Activated gamma-delta T cell treated with anti-CD3 and anti-CD28 coated beads, Interleukin-2, amount 50 U/mL, for 16 hours (primary cell): ENCODE measurements around the gene ANXA2R.
"Not testable (repeated sequence)": the region's sequence is repeated elsewhere in the genome, so short reads cannot be mapped to it uniquely, and the experiment has no call there.

Experiments used
- DNase-seq: peaks from one replicate; pipeline ENCODE4 v3.0.0-alpha.2; 2020; ENCODE audit warnings: low read depth

The ANXA2R gene

DNA sequence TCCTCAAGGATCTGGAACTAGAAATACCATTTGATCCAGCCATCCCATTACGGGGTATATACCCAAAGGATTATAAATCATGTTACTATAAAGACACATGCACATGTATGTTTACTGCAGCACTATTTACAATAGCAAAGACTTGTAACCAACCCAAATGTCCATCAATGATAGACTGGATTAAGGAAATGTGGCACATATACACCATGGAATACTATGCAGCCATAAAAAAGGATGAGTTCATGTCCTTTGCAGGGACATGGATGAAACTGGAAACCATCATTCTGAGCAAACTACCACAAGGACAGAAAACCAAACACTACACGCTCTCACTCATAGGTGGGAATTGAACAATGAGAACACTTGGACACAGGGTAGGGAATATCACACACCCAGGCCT is 19.9 kb upstream of the ANXA2R start:
- not testable (repeated sequence) for DNase-seq

DNA sequence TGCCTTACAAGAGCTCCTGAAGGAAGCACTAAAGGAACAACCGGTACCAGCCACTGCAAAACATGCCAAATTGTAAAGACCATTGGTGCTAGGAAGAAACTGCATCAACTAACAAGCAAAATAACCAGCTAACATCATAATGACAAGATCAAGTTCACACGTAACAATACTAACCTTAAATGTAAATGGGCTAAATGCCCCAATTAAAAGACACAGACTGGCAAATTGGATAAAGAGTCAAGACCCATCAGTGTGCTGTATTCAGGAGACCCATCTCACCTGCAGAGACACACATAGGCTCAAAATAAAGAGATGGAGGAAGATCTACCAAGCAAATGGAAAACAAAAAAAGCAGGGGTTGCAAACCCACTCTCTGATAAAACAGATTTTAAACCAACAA is 15.0 kb upstream of the ANXA2R start:
- DNase-seq = not testable (repeated sequence)

DNA sequence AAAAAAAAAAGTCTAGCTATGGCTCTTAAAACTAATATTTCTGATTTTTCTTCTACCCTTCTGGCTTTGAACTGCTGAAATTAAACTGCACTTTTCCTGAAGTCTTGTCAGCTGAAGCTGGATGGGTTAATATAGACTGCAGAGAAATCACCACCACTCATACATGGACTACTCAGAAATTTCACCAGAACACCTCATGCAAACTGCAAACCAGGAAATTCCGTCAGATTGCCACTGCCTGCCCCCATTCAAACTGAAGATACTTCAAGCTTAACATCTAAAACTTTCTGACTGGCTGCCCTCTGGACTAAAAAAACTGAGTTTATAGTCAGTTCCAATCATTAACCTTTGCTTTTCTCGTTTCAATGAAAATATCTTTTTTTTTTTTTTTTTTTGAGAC is 11.6 kb upstream of the ANXA2R start:
- no peak for DNase-seq

DNA sequence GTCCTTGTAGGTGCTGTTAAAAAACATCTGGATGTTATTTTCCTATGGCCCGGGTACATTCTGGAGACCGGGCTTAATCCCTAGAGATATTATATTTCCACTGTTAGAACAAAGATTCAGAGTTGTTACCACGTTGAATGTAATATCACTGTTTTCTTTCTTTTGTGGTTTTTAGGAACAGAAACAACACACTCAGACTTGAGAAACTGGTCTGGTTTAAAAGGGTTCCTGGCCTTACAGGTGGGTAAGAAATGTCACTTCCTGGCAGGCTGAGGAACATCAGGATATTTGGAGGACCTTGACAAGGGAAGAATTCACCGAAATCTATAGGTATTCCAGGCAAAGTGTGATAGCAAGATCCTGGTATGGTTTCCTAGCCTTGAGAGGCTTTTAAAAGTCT is 10.3 kb upstream of the ANXA2R start:
- DNase-seq = no peak

DNA sequence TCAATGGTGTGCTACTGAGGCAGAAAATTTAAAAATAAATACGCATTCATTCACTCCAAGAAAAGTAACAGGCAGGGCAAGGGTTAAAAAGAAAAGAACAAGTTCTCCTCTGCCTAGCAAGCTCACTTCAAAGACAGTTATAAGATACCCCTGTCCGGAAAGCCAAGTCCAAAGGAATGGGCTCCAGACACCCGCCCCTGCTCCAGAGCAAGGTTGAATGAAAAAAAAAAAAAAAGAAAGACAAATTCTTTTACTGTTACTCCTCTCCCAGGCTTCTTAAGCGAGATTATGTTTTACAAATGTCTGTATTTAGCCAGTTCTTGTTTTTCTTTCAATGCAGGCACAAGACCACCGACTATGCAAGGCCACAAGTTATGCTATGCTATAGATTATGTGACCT is 9.1 kb upstream of the ANXA2R start:
- DNase-seq = no peak

DNA sequence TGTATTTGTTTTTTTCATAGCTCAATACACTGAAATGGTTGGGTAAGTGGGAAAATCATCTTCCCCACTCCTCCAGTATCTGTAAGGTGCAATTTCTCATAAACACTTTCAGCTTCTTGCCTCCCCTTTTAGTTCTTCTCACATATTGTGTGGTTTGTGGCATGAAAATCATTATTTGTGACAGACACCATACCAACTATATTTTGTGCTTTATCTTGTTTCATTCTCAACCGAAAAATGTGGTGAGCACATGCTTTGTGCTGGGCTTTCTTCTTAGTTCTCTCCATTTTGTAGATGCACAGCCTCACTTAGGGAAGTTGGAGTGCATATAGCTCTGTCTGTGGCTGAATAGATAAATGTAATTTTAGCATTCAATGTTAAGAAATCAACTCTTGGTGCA is 6.4 kb upstream of the ANXA2R start:
- no peak for DNase-seq

DNA sequence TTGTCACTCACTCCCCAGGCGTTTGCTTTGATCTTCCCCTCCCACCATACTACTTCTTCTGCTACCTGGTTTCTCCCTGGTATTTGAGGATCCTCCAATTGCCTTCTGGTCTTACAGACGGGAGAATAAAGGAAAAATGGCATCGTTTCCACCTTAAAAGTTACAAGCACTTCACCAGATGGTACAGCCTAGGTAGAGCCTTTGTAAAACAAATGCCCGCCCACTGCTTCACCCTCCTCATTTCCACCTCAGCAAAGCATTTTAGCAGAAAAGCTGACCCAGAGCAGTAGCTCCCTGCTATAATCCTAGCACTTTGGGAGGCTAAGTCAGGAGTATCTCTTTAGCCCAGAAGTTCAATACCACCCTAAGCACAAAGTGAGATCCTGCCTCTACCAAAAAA is 5.1 kb upstream of the ANXA2R start:
- DNase-seq = no peak

DNA sequence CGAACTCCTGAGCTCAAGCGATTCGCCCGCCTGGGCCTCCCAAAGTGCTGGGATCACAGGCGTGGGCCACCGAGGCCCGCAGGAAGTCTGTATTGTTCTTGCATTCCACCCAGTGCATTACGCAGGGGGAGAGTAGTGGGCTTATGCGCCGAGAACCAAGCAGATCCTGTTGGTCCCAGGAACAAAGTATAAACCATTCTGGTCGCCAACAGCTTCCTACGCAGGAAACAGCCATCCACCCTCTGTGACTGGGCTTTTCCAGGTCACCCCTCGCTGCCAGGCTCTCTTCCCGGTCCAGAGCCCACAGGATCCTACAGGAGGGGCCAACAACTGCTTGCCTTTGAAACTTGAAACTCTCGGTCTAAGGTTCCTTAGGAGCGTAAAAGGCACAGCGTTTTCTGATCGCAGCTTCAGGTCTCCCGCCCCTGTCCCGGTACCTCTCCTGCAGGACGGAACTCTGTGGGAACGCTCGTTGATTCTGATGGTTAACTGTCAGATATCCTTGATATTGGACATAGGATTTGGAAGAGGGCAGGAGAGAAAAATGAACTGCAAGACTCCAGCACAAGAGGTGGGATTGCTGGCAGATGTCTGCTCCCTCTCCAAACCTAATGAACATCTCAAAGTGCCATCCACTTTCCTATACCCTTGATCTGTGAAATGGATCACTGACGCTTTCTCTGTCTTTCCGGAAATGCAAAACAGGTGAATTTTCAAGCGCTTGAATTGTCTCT is 4.2 kb upstream of the ANXA2R start:
- DNase-seq = no peak

DNA sequence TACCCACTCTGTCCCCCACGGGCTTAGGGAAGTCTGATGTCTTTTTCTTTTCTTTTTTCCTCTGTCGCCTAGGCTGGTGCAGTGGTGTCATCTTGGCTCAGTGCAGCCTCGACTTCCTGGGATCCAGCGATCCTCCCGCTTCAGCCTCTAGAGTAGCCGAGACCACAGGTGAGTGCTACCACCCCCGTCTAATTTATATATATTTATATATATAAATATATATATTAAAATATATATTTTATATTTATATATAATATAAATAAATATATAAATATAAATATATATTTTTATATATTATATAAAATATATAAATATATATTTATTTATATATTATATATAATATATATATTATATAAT is 3.3 kb upstream of the ANXA2R start:
- DNase-seq = no peak

DNA sequence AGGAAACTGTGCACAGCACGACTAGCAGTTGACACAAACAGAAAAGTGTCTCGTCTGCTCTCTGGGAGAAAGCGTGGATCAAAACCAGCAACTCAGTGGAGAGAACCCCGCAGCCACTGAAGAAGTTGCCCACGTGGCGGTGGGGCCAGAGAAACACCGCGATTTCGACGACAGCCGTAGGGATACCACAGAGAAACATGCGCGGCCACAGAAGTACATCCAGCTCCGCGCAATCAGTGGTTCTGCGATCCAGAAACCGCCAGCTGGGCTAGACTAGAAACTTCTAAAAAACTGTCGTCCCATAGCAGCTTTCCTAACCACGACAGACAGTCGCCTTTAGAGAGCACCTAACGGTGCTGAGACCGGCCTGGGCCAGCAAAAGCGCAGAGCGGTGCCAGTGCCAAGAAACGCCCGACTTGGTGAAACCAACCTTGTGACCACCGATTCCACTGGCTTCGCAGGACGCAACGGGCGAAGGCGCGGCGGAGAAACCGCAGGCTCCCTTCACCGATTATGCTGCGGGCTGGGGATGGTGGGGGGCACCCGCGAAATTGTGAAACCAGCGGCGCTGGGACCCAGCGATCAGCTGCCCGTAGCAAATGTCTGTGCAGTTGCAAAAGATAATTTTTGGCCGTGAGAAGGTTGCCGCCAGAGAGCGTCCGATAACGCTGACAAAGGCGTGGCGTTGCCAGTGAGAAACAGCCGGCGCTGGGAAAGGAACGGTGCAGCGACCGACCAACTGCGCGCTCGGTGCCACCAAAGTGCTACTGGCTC is 2.7 kb upstream of the ANXA2R start:
- DNase-seq = peak; percentile 49

DNA sequence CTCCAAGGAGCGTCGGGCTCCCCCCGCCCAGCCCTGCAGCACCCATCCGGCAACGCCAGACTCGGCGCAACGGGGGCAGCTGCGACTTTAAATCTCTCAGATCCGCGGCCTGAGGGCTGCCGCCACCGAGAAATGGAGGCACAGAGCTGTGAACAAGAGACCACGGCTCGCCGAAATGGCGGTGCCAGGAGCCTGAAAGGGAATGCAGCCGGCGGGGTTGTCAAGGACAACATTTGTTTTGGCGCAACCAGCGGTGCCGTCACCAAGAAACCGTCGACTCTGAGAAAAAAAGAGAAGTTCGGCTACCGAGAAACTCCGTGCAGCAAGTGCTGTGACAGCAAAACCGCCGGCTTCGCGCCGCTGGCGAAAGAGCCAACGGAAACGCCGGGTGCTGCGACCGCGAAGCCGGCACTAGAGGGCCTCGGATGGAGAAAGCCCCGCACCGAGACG is 2.1 kb upstream of the ANXA2R start:
- peak; percentile 74 for DNase-seq

DNA sequence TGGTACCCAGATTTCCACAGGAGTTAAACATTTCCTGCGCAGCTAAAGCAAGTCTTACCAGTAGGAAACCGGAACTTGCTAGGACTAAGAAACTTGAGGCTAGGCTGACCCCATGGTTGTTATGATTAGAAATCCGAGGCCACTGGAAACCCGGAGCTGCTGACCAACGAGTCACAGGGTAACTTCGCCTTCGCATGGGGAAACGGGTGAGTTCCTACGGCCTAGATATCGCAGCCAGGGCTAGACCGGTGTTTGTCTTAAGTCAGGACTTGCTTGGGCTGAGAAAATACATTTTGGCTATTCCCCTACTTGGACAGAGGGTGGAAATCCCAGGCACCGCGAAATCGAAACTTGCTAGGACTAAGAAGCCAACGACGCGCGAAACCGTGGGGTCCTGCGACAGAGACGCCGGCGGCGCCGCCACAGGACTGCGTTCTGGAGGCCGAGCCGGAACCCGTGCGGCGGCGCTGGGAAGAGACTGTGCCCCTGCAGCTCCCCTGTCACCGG is 1.6 kb upstream of the ANXA2R start:
- no peak for DNase-seq

DNA sequence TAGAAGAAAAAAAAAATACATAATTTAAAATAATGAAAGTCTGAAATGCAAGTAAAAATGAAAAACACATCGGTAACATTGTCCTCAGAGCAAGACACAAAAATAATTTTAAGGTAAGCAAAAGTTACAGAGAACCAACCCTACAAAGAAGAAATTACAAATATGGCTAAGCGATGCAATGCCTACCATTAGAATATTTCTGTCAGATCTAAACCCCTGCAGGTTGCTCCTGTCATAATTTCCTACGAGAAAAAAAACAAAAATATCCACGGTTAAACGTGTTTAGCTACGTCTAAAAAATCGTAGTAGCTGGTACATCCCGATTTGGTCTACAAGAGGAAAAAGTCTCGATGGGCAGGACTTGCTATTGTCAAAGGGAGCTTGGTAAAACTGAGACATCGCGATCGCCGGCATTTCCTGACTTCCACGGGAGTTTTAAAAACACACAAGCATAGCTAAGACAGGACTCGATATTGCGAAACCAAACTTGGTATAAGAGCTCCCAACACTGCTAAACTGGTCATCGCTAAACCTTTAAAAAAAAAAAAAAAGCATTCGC is 1.1 kb upstream of the ANXA2R start:
- DNase-seq = no peak

DNA sequence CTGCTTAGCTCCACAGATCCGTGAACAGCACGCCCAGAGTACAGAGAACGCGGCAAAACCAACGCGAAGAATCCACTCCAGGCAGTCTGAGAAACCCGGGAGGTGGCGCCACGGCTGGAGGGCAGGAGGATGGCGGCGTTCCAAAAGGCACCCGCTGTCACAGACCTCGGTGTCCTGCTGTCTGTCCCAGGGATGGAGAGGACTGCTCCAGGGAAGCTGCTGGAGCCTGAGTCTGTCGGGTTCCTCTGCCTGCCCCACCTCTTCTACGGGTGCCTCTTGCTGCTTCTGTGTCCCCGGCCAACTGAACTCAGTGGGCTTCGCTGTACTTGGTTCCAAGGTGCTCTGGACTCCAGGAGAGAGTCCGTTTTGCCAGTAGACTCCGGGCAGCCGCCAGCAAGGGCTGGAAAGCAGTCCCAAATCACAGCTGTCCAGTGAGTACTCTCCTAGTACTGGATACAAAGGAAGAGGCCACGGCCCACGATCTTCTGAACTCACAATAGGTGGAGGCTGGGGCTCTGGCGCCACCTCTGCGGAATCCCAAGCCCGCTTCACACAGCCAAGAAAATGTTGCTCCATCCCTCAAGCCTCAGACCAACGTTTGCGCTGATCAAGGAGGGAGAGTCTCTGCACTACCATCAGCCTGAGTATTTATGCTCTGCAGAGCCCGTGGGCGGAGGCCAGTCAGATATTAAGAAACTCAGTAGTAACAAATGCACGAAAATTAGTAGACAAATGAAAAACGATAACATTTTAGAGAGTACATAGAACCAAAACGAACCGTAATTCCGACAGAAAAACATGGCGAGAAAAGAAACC is 440 bp downstream of the ANXA2R start:
- no peak for DNase-seq

DNA sequence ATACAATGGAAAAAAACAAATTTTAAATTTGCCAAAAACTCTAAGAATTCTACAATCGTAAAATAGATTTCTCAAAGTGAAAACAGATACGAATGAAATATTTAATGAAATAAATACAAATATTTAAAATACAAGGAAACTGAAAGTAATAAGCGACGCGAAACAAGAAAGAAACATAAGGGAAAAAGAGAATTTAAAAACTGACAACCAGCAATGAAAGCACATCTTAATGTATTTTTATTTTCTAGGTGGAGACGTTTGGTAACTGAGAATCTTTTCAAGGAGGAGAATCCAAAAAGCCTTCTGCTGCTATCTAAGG is 1.0 kb downstream of the ANXA2R start:
- DNase-seq = no peak

DNA sequence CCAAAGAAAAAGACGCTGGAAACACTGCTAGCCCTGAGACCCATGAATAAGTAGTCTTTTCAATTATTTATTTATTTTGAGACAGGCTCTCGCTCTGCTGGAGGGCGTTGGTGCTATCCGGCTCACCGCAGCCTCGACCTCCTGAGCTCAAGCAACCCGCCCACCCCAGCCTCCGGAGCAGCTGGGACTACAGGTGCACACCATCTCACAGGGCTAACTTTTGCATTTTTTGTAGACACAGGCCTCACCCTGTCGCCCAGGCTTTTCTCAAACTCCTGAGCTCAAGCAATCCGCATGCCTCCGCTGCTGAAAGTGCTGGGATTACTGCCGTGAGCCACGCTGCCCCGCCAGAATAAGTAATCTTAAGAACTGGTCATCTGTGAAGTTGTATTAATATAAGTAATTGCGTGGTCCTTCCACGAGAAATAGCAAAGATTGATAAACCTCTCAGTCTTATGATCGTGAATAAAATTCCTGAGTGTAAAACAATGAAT is 1.6 kb downstream of the ANXA2R start:
- DNase-seq = no peak

DNA sequence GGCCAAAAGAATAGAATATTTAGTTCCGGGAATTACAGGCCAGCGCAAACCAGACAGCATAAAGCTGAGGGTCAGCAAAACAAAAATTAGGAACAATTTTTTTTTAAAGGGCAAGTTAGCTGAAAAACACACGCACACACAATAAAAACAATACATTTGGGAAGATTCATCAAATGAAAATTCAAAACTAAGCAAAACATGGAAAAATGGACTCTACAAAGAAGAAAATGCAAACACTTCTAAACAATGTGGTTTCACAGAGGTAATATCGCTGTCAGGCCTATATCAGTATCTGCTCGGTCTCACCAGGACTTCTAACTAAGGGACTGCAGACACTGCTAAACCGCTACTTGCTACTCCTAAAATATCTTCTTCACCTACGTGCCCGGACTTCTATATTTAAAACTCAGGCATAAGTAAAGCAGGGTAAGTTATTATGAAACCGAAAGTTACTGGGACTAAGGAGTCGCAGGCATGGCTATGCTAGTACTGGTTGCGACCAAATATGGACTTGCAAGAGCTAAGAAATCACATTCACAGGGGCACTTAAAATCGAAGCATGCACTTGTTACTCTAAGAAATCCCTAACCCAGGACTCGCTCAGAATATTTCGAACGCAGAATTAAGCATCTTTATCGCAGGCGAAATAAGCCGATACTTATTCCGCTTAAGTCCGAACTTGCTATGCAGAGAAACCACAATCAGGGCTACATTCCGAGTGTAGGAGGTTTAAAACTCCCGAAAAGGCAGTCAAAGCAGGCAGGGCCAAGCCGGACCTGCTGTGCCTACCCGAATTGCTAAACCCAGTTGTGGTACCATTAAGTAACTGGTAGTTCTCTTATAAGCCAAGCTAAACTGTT is 2.3 kb downstream of the ANXA2R start:
- no peak for DNase-seq

DNA sequence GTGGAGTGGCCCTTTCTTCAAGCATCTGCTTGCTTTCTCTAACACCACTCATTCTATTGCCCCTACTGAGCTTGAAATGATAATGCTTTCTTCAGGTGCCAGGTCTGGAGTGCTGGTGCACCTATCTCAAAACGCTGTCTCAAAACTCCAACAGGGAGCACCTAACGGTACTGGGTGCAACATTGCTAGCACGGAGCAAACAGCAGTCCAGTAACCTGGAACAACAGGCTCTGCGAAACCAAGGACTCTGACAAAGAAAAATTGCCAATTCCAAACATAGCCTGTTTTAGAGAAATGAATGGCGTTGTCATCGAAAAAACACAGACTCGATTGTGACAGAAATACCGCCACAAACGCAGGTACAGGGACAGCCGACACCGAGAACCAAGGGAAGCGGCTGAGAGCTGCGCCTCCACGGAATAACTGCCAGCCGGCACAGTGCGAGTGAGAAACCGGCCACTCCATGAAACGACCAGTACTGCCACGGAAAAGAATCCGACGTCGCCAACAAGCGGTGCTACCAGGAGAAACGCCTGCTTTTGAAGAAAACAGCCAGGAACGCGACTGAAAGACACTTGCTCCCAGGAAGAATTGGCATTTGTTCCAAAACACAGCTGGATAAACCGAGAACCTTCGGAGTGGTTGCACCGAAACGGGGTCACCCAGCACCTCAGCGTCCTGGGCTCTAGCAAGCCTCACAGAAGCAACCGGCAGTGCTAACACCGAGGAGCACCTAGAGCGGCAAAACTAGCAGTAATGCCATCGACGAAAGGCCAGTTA is 3.1 kb downstream of the ANXA2R start:
- no peak for DNase-seq

DNA sequence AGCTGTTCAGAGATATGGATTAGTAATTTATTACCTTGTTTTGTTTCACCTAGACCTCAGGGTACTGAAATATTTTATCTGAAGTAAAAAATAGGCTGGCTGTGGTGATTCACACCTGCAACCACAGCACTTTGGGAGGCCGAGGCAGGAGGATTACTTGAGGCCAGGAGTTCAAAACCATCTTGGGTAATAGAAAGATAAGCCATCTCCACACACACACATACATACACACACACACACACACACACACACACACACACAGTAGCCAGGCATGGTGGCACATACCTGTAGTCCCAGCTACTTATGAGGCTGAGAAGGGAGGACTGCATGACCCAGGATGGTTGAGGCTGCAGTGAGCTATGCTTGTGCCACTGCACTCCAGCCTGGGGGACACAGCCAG is 3.7 kb downstream of the ANXA2R start:
- DNase-seq = no peak

DNA sequence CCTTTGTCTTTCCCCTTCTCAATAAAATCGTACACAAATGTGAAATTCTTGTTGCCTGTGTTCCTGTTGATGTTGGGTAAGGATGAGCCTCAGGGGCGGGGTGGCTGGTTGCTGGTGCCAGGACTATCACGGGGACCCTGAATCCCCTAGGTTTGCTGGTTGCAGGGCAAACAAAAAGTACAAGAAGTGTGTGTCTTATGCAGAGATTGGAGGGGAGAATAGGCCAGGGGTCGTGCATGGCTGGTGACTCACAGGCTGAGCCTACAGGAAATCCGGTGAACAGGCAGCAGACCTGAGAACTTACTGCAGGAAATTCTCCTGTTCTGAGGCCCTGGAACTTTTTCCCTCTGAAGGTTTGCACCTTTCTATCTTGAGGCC is 5.5 kb downstream of the ANXA2R start:
- no peak for DNase-seq
